ENCODE measurements around the gene DNAH17. TPM values are rescaled to one million over a fixed set of nuclear protein-coding genes. Genes with fewer than 3 reads are reported as not detected.

The DNAH17 gene, protein sequence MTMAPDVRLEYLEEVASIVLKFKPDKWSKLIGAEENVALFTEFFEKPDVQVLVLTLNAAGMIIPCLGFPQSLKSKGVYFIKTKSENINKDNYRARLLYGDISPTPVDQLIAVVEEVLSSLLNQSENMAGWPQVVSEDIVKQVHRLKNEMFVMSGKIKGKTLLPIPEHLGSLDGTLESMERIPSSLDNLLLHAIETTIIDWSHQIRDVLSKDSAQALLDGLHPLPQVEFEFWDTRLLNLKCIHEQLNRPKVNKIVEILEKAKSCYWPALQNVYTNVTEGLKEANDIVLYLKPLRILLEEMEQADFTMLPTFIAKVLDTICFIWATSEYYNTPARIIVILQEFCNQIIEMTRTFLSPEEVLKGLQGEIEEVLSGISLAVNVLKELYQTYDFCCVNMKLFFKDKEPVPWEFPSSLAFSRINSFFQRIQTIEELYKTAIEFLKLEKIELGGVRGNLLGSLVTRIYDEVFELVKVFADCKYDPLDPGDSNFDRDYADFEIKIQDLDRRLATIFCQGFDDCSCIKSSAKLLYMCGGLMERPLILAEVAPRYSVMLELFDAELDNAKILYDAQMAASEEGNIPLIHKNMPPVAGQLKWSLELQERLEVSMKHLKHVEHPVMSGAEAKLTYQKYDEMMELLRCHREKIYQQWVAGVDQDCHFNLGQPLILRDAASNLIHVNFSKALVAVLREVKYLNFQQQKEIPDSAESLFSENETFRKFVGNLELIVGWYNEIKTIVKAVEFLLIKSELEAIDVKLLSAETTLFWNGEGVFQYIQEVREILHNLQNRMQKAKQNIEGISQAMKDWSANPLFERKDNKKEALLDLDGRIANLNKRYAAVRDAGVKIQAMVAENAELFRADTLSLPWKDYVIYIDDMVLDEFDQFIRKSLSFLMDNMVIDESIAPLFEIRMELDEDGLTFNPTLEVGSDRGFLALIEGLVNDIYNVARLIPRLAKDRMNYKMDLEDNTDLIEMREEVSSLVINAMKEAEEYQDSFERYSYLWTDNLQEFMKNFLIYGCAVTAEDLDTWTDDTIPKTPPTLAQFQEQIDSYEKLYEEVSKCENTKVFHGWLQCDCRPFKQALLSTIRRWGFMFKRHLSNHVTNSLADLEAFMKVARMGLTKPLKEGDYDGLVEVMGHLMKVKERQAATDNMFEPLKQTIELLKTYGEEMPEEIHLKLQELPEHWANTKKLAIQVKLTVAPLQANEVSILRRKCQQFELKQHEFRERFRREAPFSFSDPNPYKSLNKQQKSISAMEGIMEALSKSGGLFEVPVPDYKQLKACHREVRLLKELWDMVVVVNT (N-terminal part only)
- total RNA-seq: under 0.01 TPM

DNA sequence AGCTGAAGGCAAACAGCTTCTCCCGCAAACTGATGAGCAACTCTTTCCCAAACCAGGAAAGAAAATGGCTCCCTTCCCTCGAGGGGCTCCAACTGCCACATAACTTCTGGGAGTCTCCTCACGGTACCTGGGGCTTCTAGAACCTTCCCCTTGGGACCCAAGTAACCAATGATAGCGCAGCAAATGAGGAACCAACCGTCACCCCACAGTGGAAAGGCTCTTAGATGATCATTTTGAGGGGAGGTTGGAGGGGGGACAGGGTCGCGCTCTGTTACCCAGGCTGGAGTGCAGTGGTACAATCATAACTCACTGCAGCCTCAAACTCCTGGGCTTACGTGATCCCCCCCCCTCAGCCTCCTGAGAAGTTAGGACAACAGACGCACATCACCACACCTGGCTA lies at the start of gene DNAH17:
Gene DNAH17, minus strand, starts transcription at position 101 of the 400 bp plus-strand sequence. CDS start 2,339 bp downstream, outside the sequence.
- DNase-seq (ENCODE audit: low read depth in 2 of 3, low spot score in 2 of 3): no peak

DNA sequence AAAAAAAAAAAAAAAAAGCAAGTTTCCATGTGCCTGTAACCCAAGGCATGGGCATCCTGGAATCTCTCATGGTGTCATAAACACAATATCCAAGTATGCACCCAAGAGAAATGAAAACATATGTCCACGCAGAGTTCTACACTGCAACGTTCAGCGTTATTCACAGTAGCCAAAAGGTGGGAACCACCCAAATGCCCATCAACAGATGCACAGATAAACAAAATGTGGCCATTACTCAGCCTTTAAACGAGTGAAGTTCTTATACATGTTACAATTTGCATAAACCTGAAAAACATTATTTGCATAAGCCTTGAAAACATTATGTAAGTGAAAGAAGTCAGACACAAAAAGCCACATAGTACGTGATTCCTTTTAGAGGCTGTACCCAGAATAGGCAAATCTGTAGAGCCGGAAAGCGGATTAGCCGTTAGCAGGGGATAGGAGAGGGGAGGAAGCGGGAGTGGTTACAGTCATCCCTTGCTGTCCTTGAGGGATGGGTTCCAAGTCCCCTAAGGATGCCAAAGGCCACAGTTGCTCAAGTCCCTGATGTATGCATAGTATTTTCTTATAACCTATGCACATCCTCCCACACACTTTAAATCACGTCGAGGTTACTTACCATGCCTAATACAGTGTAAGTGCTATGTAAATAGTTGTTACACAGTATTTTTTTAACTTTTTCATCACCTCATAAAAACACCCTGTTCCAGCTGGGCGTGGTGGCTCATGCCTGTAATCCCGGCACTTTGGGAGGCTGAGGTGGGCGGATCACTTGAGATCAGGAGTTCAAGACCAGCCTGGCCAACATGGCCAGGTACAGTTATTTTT lies 47.3 kb upstream of the DNAH17 start:
- no peak for DNase-seq (ENCODE audit: low read depth in 2 of 3, low spot score in 2 of 3)

DNA sequence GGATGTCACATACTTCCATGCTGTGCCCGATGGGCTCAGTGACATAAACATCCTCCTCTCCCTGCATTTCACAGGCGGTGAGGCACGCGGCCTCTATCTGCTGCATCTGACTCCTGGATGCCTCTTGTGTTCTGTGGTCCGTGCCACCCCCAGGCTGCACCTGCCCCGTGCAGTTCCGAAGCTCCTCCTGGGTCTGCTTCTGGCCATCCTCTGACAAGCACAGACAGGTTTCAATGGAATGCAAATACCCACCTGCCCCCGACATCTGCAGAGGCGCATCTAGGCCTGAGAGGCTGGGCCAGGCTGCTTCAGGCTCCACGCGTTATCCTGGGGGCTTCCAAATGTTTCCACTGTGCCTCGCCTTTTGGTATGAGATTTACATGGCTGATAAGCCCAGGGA lies 46.3 kb upstream of the DNAH17 start:
- DNase-seq (ENCODE audit: low read depth in 2 of 3, low spot score in 2 of 3): no peak

DNA sequence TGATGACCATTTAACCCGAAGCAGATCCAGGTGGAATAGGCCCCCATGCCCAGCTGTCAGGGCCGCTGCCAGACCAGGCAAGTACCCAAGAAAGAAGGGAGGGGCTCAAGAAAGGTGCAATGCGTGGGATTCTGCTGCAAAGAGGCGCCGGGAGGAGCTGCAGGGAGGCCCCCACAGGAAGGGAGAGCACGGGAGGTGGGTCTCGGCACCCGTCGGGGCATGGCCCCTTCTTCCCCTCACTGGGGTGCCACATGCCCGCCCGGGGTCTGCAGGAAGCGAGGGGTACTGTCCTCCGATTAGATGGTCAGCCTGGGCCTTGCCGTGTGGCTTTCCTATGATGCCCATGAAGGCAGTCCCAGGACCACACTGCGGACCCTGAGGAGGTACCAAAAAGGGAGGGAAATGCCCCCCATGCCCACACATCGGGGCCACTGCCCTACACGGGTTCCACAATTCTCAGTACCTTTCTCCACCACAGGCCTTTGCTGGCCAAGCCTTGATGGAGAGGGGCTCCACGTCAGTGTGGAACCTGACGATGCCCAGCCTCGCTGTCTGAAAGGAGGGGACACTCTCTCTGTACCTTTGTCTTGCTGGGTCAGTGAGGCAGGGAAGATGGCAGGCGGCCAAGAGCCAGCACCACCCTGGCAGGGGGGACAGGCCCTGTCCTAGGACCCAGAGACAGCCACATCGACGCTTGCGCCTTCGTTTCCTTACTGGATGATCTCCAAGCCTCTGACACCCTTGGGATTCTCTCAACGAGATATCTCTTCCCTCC lies 45.5 kb upstream of the DNAH17 start:
- no peak for DNase-seq (ENCODE audit: low read depth in 2 of 3, low spot score in 2 of 3)

DNA sequence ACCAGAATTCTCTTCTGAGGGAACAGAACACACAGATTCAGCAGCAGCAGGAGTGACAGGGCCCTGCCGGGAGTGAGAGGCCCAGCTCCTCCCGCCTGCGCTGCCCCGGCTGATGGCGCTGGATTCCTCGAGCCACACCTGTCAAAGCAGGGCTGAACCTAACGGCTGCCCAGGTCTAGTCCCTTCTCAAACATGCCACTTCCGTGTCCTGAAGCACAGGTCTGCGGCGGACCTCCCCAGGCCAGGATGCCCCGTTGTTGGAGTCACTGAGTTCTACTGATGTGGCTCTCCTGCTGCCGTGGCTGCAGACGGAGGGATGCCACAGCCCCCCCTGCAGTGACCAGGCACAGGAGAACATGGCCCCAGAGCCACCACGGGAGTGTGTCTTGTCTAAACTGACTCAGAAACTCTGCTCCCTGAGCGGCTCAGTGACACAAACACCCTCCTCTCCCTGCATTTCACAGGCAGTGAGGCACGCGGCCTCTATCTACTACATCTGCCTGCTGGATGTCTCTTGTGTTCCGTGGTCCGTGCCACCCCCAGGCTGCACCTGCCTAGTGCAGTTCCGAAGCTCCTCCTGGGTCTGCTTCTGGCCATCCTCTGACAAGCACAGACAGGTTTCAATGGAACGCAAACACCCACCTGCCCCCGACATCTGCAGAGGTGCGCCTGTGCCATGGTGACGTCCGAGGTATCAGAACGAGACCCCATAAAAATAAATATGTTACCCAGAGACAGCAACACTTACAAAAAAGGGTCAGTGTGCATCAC lies 44.7 kb upstream of the DNAH17 start:
- DNase-seq (ENCODE audit: low read depth in 2 of 3, low spot score in 2 of 3): no peak

DNA sequence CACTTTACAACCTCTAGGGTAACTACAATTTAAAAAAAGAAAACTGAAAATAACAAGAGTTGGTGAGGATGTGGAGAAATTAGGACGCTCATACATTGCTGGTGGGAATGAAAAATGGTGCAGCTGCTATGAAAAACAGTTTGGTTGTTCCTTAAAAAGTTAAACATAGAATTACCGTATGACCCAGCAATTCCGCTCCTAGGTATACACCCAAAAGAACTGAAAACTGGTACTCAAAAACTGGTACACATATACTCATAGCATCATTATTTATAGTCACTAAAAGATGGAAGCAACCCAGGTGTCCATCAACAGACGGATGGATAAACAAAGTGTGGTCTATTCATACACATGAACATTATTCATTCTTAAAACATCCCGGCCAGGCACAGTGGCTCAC lies 42.9 kb upstream of the DNAH17 start:
- no peak for DNase-seq (ENCODE audit: low read depth in 2 of 3, low spot score in 2 of 3)

DNA sequence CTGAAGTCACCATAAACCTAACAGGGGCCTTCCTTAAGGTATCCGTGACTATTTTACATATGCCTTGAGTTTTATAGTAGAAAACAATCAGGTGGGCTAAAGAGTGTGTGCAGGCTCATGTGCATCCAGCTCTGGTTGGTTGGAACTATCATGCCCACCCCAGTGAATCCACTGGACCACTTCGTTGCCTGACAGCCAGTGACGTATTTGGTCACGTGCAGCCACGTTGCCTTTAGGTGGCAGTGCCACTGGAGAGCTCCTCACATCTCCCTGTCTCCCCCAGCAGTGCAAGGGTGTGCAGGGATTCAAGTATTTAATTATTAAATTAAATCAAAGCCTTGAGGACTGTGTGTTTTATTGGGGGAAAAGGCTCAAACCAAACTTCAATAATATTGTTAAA lies 42.1 kb upstream of the DNAH17 start:
- DNase-seq (ENCODE audit: low read depth in 2 of 3, low spot score in 2 of 3): no peak

DNA sequence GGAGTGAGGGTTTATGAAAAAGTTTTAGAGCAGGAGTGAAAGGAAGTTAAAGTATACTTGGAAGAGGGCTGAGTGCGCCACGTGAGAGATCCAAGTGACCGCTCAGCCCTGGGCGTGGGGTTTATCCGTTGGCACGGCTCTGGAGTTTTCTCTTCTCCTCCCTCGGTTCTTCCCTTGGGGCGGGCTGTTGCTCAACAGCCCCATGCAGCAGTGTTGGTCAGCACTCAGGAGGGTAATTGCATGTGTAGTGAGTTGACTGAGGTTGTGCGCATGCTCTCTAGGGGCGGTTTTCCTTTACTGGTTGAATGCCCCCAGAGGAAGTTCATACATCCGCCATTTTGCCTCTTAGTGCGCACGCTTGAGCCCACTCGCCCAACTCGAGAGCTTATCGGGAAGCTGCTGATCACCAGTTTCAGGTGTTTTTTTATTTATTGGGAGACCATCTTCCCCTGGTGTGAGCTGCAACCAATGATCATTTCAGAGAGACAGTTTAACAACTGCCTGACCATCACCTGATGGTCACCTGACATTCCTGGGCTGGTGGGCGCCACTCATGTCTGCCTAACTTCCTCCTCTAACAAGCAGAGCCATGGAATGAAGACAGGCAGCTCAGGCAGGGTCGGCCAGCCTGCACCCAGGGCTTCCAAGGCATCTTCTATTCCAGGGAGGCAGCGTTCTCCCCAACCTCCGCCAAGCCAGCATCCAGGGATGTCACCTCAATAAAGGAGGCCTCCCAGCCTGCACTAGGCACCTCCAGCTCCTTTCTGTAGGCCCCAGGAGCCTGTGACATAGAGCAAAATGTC lies 41.3 kb upstream of the DNAH17 start:
- no peak for DNase-seq (ENCODE audit: low read depth in 2 of 3, low spot score in 2 of 3)

DNA sequence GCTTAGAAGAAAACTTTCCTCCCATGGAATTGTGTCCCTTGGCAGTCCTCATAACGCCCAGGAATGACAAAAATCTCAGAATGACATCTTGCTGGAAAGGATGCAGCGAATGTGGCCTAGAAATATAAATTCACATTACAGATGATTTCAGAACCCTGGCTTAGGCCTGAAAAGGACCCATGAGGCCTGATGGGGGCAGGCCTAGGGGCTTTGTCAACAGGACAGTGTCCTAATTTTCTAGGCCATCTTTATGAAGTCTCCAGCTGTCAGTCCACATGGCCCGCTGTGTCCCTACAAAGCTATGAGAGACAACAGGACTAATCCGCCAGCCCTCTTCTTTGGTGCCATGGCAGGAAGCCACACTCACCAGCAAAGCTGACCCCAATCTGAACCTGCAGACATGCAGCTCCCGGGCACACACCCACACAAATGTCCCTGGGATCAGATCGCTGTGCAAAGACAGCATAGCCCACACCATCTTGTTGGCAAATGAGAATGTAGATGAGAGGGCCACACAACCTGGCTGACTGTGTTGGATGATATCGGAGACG lies 40.4 kb upstream of the DNAH17 start:
- DNase-seq (ENCODE audit: low read depth in 2 of 3, low spot score in 2 of 3): no peak

DNA sequence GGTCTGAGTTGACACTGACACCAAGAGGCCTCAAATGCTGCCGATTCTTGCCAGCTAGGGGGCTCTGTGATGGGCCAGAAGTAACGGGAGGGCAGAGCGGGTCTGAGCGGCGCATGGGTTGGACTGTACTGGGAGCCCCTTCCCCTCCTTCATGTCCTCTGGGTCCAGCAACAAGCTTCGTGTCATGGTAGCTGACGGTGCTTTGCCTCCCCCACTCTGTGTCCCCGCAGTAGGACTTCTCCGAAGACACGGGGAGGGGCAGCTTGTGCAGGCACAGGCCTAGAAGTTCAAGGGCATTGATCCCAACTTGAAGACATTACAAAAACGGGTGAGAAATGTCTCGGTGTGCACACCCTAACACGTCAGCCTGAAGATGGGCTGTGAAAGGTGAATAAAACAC lies 39.8 kb upstream of the DNAH17 start:
- no peak for DNase-seq (ENCODE audit: low read depth in 2 of 3, low spot score in 2 of 3)

DNA sequence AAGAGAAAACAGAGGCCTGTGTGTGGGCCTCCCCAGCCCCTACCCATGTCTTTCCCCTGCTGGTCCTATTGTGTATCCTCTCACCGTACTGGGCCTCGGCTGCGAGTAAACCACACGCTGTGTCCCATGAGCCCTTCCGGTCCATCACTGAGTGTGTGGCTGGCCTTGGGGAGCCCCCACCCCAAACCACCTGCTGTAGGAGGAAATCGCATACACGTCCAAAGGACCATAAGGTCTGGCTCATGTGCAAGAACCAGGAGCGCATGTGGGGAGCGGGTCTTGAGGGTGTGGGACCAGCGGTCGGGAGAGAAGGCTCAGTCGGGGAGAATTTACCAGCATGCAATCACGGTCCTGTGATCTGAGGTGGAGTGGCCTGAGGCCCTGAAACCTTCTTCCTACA lies 38.4 kb upstream of the DNAH17 start:
- DNase-seq (ENCODE audit: low read depth in 2 of 3, low spot score in 2 of 3): no peak

DNA sequence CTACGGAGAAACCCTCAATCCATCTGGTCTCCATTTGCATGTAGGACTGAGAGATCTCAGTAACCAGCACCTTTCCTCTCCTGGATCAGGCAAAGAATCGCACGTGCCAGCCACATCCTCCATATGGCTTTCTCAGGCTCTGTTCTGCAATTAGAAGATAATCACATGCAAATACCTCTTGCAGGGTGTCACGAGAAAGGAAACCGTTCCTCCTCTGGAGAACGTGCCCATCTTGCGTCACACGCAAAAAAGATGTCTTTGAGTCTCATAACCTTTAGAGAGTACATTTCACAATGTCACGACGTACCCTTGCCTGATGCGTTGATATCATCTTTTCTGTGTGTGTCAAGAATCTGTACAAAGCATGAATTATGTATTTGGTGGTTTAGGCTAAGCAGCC lies 36.2 kb upstream of the DNAH17 start:
- no peak for DNase-seq (ENCODE audit: low read depth in 2 of 3, low spot score in 2 of 3)

DNA sequence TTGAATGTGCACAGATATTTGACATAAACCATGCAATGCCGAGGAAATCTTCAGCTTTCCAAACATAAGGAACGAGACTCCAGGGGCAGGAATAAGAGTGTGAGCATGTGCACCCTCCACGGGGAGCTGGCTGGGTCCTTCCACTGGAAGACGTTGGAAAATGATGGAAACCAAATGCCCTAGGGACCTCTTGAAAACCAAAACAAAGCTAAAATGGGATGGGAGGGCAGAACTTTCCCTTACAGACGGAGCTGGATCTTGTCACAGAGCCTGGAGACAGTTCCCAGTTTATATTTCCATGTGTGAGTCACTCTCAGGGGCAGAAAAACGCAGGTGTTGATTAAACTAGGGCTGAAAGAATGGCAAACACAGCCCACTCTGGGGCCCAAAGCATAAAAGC lies 34.4 kb upstream of the DNAH17 start:
- DNase-seq (ENCODE audit: low read depth in 2 of 3, low spot score in 2 of 3): no peak

DNA sequence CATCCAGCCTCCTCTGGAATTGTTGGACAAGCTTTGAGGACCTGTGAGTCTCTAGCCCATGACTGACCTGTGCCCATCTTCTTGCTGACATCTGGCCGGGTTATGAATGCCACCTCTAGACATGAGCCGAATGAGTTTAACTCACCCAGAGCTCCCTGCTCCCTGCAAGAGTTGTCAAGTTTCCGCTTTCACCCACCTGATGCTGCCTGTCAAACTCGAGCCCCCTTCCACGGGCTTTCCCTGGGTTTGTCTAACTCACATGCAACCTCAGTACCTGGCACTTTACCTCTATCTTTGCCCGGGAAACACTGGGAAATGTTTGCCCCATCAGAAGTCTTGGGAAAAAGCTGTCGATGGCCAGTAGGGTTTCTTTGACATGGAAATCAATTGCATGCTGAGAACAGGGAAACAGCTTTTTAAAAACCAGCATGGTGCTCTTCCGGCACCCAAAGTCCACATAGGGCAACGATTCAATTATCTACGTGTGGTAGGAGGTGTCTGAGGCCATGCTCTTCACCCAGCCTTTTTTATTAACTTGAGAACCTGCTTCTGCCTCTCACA lies 33.8 kb upstream of the DNAH17 start:
- no peak for DNase-seq (ENCODE audit: low read depth in 2 of 3, low spot score in 2 of 3)

DNA sequence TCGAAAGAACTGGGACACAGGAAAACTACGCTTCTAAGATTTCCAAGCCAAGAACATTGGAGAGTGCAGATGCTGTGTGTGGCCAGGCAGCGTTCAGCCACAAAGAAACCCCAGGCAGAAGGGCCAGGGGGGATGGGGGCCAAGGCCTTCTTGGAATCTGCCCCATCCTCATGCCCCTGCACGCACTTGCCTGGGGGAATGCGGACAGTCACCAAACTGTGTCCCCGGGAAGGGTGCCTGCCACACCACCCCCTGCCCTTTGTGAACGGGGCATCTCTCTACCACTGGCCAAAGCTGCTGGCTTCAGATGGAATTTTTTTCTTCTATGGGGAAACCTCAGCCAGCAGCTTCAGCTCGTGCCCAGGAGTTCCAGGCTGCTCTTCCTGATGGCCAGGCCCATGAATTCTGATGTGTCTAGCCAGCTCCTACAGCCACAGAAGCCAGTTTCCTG lies 32.0 kb upstream of the DNAH17 start:
- DNase-seq (ENCODE audit: low read depth in 2 of 3, low spot score in 2 of 3): no peak

DNA sequence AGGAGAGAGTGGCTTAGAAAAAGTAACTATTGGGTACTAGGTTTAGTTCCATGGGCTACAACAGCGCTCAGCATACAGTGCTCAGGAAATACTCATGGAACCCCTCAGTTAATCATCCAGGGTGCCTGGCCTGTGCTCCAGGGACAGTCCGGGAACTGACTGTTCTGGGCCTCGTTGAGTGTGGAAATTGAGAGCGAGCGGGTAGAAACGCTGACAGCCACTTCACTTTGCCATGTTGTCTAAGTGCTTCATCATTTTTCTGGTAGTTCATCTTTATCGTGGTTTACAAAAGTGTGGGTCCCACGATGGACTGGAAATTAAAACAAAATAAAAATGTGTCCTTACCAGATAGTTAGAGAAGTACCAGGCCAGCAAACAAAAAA lies 31.6 kb upstream of the DNAH17 start:
- DNase-seq (ENCODE audit: low read depth in 2 of 3, low spot score in 2 of 3): no peak

DNA sequence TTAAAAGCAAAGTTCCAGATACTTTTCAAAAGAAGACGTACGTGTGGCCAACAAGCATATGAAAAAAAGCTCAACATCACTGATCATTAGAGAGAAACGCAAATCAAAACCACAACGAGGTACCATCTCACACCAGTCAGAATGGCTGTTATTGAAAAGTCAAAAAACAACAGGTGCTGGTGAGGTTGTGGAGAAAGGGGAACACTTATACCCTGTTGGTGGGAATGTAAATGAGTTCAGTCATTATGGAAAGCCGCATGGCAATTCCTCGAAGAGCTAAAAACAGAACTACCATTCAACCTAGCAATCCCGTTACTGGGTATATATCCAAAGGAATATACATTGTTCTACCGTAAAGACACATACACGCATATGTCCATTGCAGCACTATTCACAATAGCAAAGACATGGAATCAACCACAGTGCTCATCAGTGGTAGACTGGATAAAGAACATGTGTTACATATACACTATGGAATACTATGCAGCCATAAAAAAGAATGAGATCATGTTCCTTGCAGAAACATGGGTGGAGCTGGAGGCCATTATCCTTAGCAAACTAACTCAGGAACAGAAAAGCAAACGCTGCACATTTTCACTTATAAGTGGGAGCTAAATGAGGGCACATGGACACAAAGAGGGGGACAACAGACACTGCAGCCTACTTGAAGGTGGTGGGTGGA lies 31.1 kb upstream of the DNAH17 start:
- DNase-seq (ENCODE audit: low read depth in 2 of 3, low spot score in 2 of 3): no peak
